Prostate gland (tissue), 2 donors: ENCODE data around the gene TSLP. TPM values are rescaled to one million over a fixed set of nuclear protein-coding genes. Genes with fewer than 3 reads are reported as not detected.
A peak's percentile ranks its signal among the peaks of the same experiment; 100 is the strongest.

Source experiments
- DNase-seq: peaks from one replicate; pipeline ENCODE4 v3.0.0-alpha.2; 2019; ENCODE audit warnings: low spot score
- H3K27ac ChIP-seq, 2 donors: fragments of 200-600 bp; sonication (generic); 2 replicates each; pipeline ENCODE4 v1.5.1; 2017 to 2019
- H3K27me3 ChIP-seq: fragments of 200-600 bp; sonication (generic); replicated peaks from 2 replicates; pipeline ENCODE4 v1.5.1; 2019; ENCODE audit not compliant: insufficient read depth
- H3K36me3 ChIP-seq, 2 donors: fragments of 200-600 bp; sonication (generic); 1 replicate in 1 of 2; 2 replicates in 1 of 2; pipeline versions ENCODE4 v1.5.1 to v1.8.1; 2017 to 2019
- H3K4me1 ChIP-seq: fragments of 200-600 bp; sonication (generic); replicated peaks from 2 replicates; pipeline ENCODE4 v1.5.1; 2019
- H3K4me3 ChIP-seq, 2 donors: fragments of 200-600 bp; sonication (generic); 2 replicates each; pipeline ENCODE4 v1.5.1; 2017 to 2019
- H3K9me3 ChIP-seq: fragments of 200-600 bp; sonication (generic); 2 replicates; pipeline ENCODE4 v1.5.1; 2017
- POLR2A ChIP-seq: fragments of 450-650 bp; IDR thresholded peaks from one replicate; pipeline ENCODE4 v1.6.1; 2016; ENCODE audit warnings: antibody characterized with exemption, mild to moderate bottlenecking
- POLR2AphosphoS5 ChIP-seq: sonication (generic); formaldehyde crosslinking; IDR thresholded peaks from one replicate; pipeline ENCODE4 v1.6.1; 2017; ENCODE audit warnings: antibody characterized with exemption
- WGBS: methylation state at CpG from one replicate; pipeline ENCODE4 v1.1.5; 2018; 5-methylcytosine and 5-hydroxymethylcytosine counted together
- intact Hi-C: fragments of 100-400 bp; cut with DNase I; formaldehyde crosslinking; loops from one replicate; pipeline ENCODE4 v1.14.2; 2022
- total RNA-seq, 2 donors: library from RNA; depleted of rRNA; stranded (reverse); fragments of >200 nt; gene quantifications; one replicate each; pipeline ENCODE4 v1.1.0, GENCODE V29; 2016
- TF ChIP-seq, protein P1 (sequence below), 4 experiments: fragments of 200-600 bp in 2 of 4; fragments of 450-650 bp in 2 of 4; sonication (generic) in 2 of 4; IDR thresholded peaks; 1 replicate in 3 of 4; 2 replicates in 1 of 4; pipeline ENCODE4 v1.5.1; 2016 to 2019; ENCODE audit warnings: antibody characterized with exemption in 4 of 4, mild to moderate bottlenecking in 2 of 4, moderate library complexity in 2 of 4

Gene TSLP
- total RNA-seq, 2 donors from 2014 or later = 0.97 to 1.0 TPM

DNA sequence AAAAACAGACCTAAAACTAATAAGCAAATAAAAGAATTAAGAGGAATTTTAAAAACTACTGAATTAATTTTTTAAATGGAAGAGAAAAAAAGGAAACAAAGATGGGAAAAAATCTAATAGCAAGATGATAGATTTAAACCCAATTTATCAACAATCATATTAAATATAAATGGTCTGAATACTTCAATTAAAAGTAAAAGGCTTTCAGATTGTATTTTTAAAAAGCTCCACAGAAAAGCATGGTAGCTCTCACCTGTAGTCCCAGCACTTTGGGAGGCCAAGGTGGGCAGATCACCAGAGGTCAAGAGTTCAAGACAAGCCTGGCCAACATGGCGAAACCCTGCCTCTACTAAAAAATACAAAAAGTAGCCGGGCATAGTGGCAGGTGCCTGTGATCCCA is 11.3 kb upstream of the TSLP start:
- H3K4me3 ChIP-seq = no peak overlapping the region
- H3K9me3 ChIP-seq = no peaks in the 10 kb centered on the region
- 94% methylated on average over 2 of the region's 2 CpGs for WGBS
- no peak overlapping the region for H3K27ac ChIP-seq
- H3K36me3 ChIP-seq = no peaks in the 10 kb centered on the region
- TF ChIP-seq, protein P1, sequence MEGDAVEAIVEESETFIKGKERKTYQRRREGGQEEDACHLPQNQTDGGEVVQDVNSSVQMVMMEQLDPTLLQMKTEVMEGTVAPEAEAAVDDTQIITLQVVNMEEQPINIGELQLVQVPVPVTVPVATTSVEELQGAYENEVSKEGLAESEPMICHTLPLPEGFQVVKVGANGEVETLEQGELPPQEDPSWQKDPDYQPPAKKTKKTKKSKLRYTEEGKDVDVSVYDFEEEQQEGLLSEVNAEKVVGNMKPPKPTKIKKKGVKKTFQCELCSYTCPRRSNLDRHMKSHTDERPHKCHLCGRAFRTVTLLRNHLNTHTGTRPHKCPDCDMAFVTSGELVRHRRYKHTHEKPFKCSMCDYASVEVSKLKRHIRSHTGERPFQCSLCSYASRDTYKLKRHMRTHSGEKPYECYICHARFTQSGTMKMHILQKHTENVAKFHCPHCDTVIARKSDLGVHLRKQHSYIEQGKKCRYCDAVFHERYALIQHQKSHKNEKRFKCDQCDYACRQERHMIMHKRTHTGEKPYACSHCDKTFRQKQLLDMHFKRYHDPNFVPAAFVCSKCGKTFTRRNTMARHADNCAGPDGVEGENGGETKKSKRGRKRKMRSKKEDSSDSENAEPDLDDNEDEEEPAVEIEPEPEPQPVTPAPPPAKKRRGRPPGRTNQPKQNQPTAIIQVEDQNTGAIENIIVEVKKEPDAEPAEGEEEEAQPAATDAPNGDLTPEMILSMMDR (IDR thresholded peaks at IDR 0.05) = no peak
- TF ChIP-seq POLR2A (no peak), POLR2AphosphoS5 (no peak)
- intact Hi-C loops = no loop called here
- H3K4me1 ChIP-seq = no peaks in the 10 kb centered on the region
- no peak for DNase-seq
- H3K27me3 ChIP-seq = no peaks in the 10 kb centered on the region

DNA sequence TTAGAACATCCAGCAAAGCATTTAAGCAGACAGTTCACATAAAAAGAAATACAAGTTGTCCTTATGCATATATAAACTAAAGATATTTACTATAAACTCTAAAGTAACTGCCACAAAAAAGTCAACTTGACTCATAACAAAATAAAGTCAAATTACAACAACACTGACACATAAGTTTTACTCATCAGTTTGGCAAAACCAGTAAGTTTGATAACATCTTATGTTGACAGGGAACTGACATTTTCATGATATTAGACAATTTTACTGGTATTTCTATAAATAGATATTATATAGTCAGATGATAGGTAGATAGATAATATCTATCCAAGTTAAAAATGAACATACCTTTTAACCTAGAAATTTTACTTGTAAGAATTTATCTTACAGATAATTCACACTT is 9.9 kb upstream of the TSLP start:
- Histone ChIP-seq H3K27me3 (no peaks in the 10 kb centered on the region), H3K36me3 (no peaks in the 10 kb centered on the region), H3K4me3 (no peak overlapping the region), H3K27ac (no peak overlapping the region), H3K9me3 (no peaks in the 10 kb centered on the region), H3K4me1 (no peaks in the 10 kb centered on the region)
- no peak for DNase-seq
- intact Hi-C loops = no loop called here
- no peak for TF ChIP-seq POLR2AphosphoS5
- TF ChIP-seq, protein P1 (IDR thresholded peaks at IDR 0.05) = no peak
- TF ChIP-seq POLR2A = no peak

DNA sequence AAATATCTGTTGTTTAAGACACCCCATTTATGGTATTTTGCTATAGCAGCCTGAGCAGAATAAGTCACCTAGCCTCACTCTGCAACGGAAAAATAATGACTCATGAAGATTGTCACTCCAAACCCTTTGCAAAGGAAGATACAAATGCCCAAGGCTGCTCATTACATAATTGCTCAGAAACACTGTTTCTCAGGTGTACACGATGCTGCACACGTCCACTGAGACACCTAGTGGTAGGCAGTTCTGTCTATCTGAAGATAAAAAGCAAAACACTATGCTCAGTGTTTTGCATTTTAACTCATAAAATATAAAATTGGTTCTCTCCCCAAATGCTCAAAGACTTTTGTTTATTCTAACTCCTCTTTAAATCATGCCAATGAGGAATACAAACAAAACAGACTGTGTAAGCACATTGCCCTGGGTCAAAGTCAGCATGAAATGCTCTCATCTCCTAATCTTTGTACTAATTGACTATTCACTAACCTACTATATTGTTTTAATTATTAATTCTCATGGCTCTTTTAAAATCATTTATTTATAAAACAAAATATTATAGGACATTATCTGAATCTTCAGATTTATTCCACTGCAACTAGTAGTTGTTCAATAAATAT is 7.7 kb upstream of the TSLP start:
- 25% methylated on average over 3 of the region's 3 CpGs for WGBS
- intact Hi-C loops = no loop called here
- DNase-seq = no peak
- Histone ChIP-seq H3K4me3 (no peak overlapping the region), H3K27me3 (no peaks in the 10 kb centered on the region), H3K4me1 (no peaks in the 10 kb centered on the region), H3K9me3 (no peaks in the 10 kb centered on the region), H3K27ac (no peak overlapping the region), H3K36me3 (no peaks in the 10 kb centered on the region)
- TF ChIP-seq, protein P1 (IDR thresholded peaks at IDR 0.05) = peak in 2 of 4 experiments; percentile 13 to 28
- TF ChIP-seq POLR2A = no peak

DNA sequence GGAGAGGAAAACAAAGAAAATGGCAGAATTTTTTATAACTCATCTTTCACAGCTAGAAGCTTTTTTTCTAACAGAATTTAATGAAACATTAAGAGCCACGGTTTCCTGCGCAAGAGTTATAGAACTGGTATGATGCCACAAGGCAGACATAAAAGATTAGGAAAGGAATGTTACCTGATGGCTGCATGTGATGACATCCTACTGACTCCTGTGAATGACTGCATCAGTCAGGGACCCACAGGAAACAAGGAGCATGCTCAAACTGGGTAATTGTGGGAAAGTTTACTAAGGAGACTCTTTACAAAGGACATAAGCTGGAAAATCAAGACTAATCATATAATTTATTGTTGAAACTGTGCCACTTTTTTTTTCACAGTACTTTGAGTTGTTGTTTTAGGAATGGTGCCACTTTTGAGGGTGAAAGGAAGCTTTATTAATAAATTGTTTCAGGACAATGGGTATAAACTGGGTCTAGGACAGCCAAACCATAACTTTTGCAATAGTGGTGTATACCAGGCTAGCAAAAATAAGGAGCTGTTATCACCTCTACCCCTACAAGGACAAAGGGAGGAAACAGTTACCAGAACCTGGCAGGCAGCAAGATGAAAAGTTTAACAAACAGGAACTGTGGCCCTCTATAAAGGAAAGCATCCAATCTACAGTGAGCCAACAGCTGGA is 5.1 kb upstream of the TSLP start:
- Histone ChIP-seq H3K4me1 (no peaks in the 10 kb centered on the region), H3K9me3 (no peaks in the 10 kb centered on the region), H3K27ac (no peak overlapping the region), H3K36me3 (no peaks in the 10 kb centered on the region), H3K4me3 (no peak overlapping the region), H3K27me3 (peaks cover 5% of the 10 kb centered on the region)
- DNase-seq = no peak
- no peak for TF ChIP-seq POLR2AphosphoS5
- TF ChIP-seq POLR2A = no peak
- TF ChIP-seq, protein P1 (IDR thresholded peaks at IDR 0.05) = no peak
- intact Hi-C loops = no loop called here
- 50% methylated on average over 2 of the region's 2 CpGs for WGBS

DNA sequence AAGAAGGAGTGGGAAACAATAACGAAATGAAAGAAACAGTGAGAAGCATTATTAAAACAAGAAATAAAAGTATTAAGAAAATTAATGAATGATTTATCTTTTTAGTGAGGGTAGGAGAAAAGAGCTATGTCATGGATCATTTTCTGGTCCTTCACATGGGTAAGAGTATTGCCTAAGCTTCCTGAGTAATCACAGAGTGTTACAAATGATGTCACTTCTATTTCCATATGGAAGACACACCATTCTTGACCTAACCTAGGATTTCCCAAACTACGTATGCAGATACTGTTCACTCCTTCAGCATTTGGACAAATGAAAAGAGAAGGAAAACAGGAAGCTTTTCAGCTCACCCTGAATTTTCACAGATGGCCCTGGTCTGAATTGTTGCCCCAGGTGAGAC is 3.3 kb upstream of the TSLP start:
- 80% methylated on average over 2 of the region's 2 CpGs for WGBS
- TF ChIP-seq, protein P1 (IDR thresholded peaks at IDR 0.05) = no peak
- TF ChIP-seq POLR2AphosphoS5 = no peak
- no peak for TF ChIP-seq POLR2A
- Histone ChIP-seq H3K4me3 (no peak overlapping the region), H3K27ac (no peak overlapping the region), H3K36me3 (no peaks in the 10 kb centered on the region), H3K27me3 (peaks cover 5% of the 10 kb centered on the region), H3K4me1 (no peaks in the 10 kb centered on the region), H3K9me3 (no peaks in the 10 kb centered on the region)
- no peak for DNase-seq
- intact Hi-C loops = no loop called here
